HCT116 (cell line): ENCODE data around the gene CDH23.

ENCODE experiments used
- JUND ChIP-seq: IDR thresholded peaks from 2 replicates; pipeline ENCODE4 v1.6.1; 2012
- TCF7L2 ChIP-seq: IDR thresholded peaks from 2 replicates; pipeline ENCODE4 v1.7.0; 2011; ENCODE audit warnings: borderline replicate concordance, inconsistent platforms; ENCODE audit not compliant: insufficient read depth, insufficient read length; ENCODE audit errors: extremely low read depth
- TF ChIP-seq, protein P1 (sequence below), 3 experiments: fragments of 200-600 bp in 1 of 3; sonication (generic) in 1 of 3; IDR thresholded peaks in 2 of 3; conservative IDR thresholded peaks in 1 of 3; 2 replicates each; pipeline ENCODE4 v1.5.1; 2012 to 2017; ENCODE audit warnings: low read depth in 2 of 3, low read length in 2 of 3, antibody characterized with exemption in 1 of 3, borderline replicate concordance in 1 of 3, control low read depth in 1 of 3, mild to moderate bottlenecking in 1 of 3, mixed read lengths in 1 of 3, mixed run types in 1 of 3, moderate library complexity in 1 of 3; ENCODE audit not compliant: insufficient read depth in 1 of 3

- TF ChIP-seq, protein P1, sequence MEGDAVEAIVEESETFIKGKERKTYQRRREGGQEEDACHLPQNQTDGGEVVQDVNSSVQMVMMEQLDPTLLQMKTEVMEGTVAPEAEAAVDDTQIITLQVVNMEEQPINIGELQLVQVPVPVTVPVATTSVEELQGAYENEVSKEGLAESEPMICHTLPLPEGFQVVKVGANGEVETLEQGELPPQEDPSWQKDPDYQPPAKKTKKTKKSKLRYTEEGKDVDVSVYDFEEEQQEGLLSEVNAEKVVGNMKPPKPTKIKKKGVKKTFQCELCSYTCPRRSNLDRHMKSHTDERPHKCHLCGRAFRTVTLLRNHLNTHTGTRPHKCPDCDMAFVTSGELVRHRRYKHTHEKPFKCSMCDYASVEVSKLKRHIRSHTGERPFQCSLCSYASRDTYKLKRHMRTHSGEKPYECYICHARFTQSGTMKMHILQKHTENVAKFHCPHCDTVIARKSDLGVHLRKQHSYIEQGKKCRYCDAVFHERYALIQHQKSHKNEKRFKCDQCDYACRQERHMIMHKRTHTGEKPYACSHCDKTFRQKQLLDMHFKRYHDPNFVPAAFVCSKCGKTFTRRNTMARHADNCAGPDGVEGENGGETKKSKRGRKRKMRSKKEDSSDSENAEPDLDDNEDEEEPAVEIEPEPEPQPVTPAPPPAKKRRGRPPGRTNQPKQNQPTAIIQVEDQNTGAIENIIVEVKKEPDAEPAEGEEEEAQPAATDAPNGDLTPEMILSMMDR (IDR thresholded peaks at IDR 0.05 in 2 of 3, conservative IDR thresholded peaks at IDR 0.05 in 1 of 3; ENCODE audit: borderline replicate concordance in 1 of 3, insufficient read depth in 1 of 3, low read depth in 2 of 3, low read length in 2 of 3), result no peak
- no peak for TF ChIP-seq JUND
- TF ChIP-seq TCF7L2, result no peak
These were observed 61.7 kb downstream of the CDH23 start for GRCh38 chr10:71458387-71458786.
